SK-N-SH (cell line): ENCODE data around the gene FRZB.

Experiments
- CHD2 ChIP-seq: fragments of 150-350 bp; IDR thresholded peaks from 2 replicates; pipeline ENCODE4 v1.6.1; 2018; ENCODE audit warnings: low read length; ENCODE audit not compliant: partially characterized antibody
- EP300 ChIP-seq, 2 experiments: IDR thresholded peaks; 2 replicates each; pipeline versions ENCODE4 v1.4.0 to v1.6.1; 2012; ENCODE audit warnings: borderline replicate concordance in 1 of 2, low read depth in 1 of 2, low read length in 1 of 2
- NFIC ChIP-seq: IDR thresholded peaks from 2 replicates; pipeline ENCODE4 v1.4.0; 2012; ENCODE audit warnings: borderline replicate concordance
- RXRA ChIP-seq: IDR thresholded peaks from 2 replicates; pipeline ENCODE4 v1.4.0; 2012; ENCODE audit warnings: low read depth, mild to moderate bottlenecking, borderline replicate concordance
- TCF12 ChIP-seq: IDR thresholded peaks from 2 replicates; pipeline ENCODE4 v1.4.0; 2012
- TF ChIP-seq, protein P1 (sequence below): fragments of 200-600 bp; sonication (generic); IDR thresholded peaks from 2 replicates; pipeline ENCODE4 v1.6.1; 2017; ENCODE audit warnings: antibody characterized with exemption, mild to moderate bottlenecking, moderate library complexity
- TF ChIP-seq, protein P2 (sequence below): IDR thresholded peaks from 2 replicates; pipeline ENCODE4 v1.4.0; 2012; ENCODE audit warnings: low read depth

DNA sequence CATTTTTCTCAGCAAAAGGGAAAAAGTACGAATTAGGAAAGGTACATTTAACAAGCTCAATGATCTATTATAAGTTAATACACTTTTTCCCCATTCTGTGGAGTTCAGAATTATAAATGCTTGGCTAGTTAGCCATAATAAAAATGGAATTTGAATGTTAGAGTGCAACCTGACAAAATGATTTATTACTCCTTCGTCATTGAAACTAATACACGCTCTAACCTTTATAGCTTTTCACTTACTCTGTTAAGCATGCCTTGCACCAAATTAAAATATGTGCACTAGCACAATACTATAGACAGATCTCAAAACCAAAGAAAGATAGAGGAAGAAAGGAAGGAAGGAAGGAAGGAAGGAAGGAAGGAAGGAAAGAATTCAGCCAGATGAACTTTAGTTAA lies 46.1 kb upstream of the FRZB start:
- TF ChIP-seq EP300 (IDR thresholded peaks at IDR 0.05; ENCODE audit: borderline replicate concordance in 1 of 2, low read depth in 1 of 2, low read length in 1 of 2) (no peak), RXRA (no peak), CHD2 (no peak), NFIC (no peak), TCF12 (no peak)
- TF ChIP-seq, protein P1, sequence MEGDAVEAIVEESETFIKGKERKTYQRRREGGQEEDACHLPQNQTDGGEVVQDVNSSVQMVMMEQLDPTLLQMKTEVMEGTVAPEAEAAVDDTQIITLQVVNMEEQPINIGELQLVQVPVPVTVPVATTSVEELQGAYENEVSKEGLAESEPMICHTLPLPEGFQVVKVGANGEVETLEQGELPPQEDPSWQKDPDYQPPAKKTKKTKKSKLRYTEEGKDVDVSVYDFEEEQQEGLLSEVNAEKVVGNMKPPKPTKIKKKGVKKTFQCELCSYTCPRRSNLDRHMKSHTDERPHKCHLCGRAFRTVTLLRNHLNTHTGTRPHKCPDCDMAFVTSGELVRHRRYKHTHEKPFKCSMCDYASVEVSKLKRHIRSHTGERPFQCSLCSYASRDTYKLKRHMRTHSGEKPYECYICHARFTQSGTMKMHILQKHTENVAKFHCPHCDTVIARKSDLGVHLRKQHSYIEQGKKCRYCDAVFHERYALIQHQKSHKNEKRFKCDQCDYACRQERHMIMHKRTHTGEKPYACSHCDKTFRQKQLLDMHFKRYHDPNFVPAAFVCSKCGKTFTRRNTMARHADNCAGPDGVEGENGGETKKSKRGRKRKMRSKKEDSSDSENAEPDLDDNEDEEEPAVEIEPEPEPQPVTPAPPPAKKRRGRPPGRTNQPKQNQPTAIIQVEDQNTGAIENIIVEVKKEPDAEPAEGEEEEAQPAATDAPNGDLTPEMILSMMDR, result no peak
- TF ChIP-seq, protein P2, sequence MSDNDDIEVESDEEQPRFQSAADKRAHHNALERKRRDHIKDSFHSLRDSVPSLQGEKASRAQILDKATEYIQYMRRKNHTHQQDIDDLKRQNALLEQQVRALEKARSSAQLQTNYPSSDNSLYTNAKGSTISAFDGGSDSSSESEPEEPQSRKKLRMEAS, result no peak
